ENCODE measurements around the gene TMEM63B.

- TF ChIP-seq, protein P1, sequence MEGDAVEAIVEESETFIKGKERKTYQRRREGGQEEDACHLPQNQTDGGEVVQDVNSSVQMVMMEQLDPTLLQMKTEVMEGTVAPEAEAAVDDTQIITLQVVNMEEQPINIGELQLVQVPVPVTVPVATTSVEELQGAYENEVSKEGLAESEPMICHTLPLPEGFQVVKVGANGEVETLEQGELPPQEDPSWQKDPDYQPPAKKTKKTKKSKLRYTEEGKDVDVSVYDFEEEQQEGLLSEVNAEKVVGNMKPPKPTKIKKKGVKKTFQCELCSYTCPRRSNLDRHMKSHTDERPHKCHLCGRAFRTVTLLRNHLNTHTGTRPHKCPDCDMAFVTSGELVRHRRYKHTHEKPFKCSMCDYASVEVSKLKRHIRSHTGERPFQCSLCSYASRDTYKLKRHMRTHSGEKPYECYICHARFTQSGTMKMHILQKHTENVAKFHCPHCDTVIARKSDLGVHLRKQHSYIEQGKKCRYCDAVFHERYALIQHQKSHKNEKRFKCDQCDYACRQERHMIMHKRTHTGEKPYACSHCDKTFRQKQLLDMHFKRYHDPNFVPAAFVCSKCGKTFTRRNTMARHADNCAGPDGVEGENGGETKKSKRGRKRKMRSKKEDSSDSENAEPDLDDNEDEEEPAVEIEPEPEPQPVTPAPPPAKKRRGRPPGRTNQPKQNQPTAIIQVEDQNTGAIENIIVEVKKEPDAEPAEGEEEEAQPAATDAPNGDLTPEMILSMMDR (conservative IDR thresholded peaks at IDR 0.05), result no peak
- no peak for TF ChIP-seq ZFX (IDR thresholded peaks at IDR 0.05)
These were observed 73.8 kb downstream of the TMEM63B start for GRCh38 chr6:44201200-44201599.
